ENCODE results near the gene NRXN3. TPM values are rescaled to one million over a fixed set of nuclear protein-coding genes. Genes with fewer than 3 reads are reported as not detected.

The NRXN3 gene
- total RNA-seq, 5 donors from 2014 or later (not counting 1 experiment from before 2014, with no cell fraction given) = not detected

DNA sequence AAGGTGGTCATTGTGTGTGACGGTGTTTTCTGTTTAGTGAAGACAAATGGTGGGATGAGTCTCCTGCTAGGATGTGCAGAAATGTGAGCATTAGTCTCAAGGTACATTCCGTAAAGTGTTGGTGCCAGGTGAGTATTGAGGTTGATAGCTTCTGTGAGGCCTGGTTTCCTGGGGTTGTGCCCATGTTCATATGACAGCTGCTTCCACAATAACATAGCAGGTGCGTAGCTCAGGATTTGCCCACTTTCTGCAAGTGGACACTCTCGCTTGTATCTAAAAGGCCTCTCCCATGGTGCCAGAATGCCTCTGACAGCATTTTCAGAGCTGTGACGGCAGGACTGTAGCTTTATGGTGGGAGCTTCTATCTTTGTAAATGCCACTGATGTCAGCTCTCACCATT is 1209.1 kb downstream of the NRXN3 start:
- 90% methylated on average over 2 of the region's 5 CpGs for WGBS (ENCODE audit: insufficient coverage)
- ChIA-PET POLR2A (no interaction called here), CTCF (no interaction called here)
- DNase-seq = no peak
- no peak overlapping the region for H3K4me3 Mint-ChIP-seq
- no peak for ATAC-seq (replicated peaks in 1 of 4)
- no peaks in the 10 kb centered on the region for H3K27me3 ChIP-seq (replicated peaks in 1 of 2; ENCODE audit: control insufficient read depth in 2 of 2, extremely low read depth in 1 of 2, insufficient read depth in 2 of 2, low read length in 1 of 2)
- no peak overlapping the region for H3K27ac ChIP-seq (ENCODE audit: low read length)
- H3K9me3 ChIP-seq = no peaks in the 10 kb centered on the region
- H3K4me1 Mint-ChIP-seq = no peaks in the 10 kb centered on the region
- H3K4me3 ChIP-seq (ENCODE audit: control insufficient read depth in 1 of 2, extremely low read depth in 1 of 2, low read length in 1 of 2) = no peak overlapping the region
- H3K27ac Mint-ChIP-seq = no peak overlapping the region
- H3K36me3 ChIP-seq (ENCODE audit: control insufficient read depth in 2 of 2, extremely low read depth in 1 of 2, insufficient read depth in 1 of 2, low read length in 1 of 2) = no peaks in the 10 kb centered on the region
- peaks cover 6 to 8% (median 8%) of the 10 kb centered on the region in 3 donors for H3K9me3 Mint-ChIP-seq
- no peaks in the 10 kb centered on the region for H3K27me3 Mint-ChIP-seq
- H3K4me1 ChIP-seq (ENCODE audit: control insufficient read depth in 1 of 2, extremely low read depth in 1 of 2, insufficient read depth in 2 of 2, low read length in 2 of 2) = no peaks in the 10 kb centered on the region
- H3K36me3 Mint-ChIP-seq = no peaks in the 10 kb centered on the region

GRCh38 chr14:79383031-79383430 is 1212.9 kb downstream of the NRXN3 start:
- ChIA-PET CTCF (no interaction called here), POLR2A (no interaction called here)
- H3K36me3 ChIP-seq (ENCODE audit: control insufficient read depth in 2 of 2, extremely low read depth in 1 of 2, insufficient read depth in 1 of 2, low read length in 1 of 2) = no peaks in the 10 kb centered on the region
- H3K27ac ChIP-seq (ENCODE audit: low read length) = no peak overlapping the region
- no peaks in the 10 kb centered on the region for H3K36me3 Mint-ChIP-seq
- H3K9me3 Mint-ChIP-seq = peaks cover under 1 to 10% (median 2%) of the 10 kb centered on the region in 3 donors
- H3K4me3 Mint-ChIP-seq = no peak overlapping the region
- ATAC-seq (replicated peaks in 1 of 4) (no peak), DNase-seq (no peak)
- H3K27ac Mint-ChIP-seq = no peak overlapping the region
- H3K27me3 ChIP-seq (replicated peaks in 1 of 2; ENCODE audit: control insufficient read depth in 2 of 2, extremely low read depth in 1 of 2, insufficient read depth in 2 of 2, low read length in 1 of 2) = no peaks in the 10 kb centered on the region
- no peaks in the 10 kb centered on the region for H3K4me1 ChIP-seq (ENCODE audit: control insufficient read depth in 1 of 2, extremely low read depth in 1 of 2, insufficient read depth in 2 of 2, low read length in 2 of 2)
- H3K9me3 ChIP-seq = no peaks in the 10 kb centered on the region
- H3K4me3 ChIP-seq (ENCODE audit: control insufficient read depth in 1 of 2, extremely low read depth in 1 of 2, low read length in 1 of 2) = no peak overlapping the region
- H3K4me1 Mint-ChIP-seq = no peaks in the 10 kb centered on the region
- no peaks in the 10 kb centered on the region for H3K27me3 Mint-ChIP-seq

DNA sequence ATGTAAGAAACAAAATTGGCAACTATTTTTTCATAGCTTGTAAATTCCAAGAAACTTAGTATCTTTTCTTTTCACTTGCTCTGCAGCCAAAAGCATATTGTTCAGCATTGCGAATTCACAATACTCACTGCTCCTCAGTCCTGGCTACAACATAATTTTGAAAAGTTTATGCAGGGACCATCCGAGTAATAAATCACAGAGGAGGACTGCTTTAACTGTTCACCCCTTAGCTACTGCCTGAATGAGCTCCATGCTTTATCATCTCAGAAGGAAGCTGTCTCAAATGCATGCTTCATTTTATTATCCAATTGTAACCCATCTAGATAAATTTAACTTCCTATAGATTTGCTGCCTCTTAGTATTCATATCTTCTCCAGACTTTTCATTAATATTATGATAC is 1213.3 kb downstream of the NRXN3 start:
- no peaks in the 10 kb centered on the region for H3K27me3 Mint-ChIP-seq
- ChIA-PET POLR2A (no interaction called here), CTCF (no interaction called here)
- WGBS (ENCODE audit: insufficient coverage) = 87% methylated on average over 2 of the region's 2 CpGs
- peaks cover 2 to 12% (median 4%) of the 10 kb centered on the region in 3 donors for H3K9me3 Mint-ChIP-seq
- no peaks in the 10 kb centered on the region for H3K27me3 ChIP-seq (replicated peaks in 1 of 2; ENCODE audit: control insufficient read depth in 2 of 2, extremely low read depth in 1 of 2, insufficient read depth in 2 of 2, low read length in 1 of 2)
- H3K4me3 ChIP-seq (ENCODE audit: control insufficient read depth in 1 of 2, extremely low read depth in 1 of 2, low read length in 1 of 2) = no peak overlapping the region
- H3K4me1 ChIP-seq (ENCODE audit: control insufficient read depth in 1 of 2, extremely low read depth in 1 of 2, insufficient read depth in 2 of 2, low read length in 2 of 2) = no peaks in the 10 kb centered on the region
- DNase-seq (no peak), ATAC-seq (replicated peaks in 1 of 4) (no peak)
- no peak overlapping the region for H3K27ac Mint-ChIP-seq
- H3K4me1 Mint-ChIP-seq = no peaks in the 10 kb centered on the region
- H3K4me3 Mint-ChIP-seq = no peak overlapping the region
- H3K36me3 Mint-ChIP-seq = no peaks in the 10 kb centered on the region
- no peaks in the 10 kb centered on the region for H3K9me3 ChIP-seq
- no peaks in the 10 kb centered on the region for H3K36me3 ChIP-seq (ENCODE audit: control insufficient read depth in 2 of 2, extremely low read depth in 1 of 2, insufficient read depth in 1 of 2, low read length in 1 of 2)
- no peak overlapping the region for H3K27ac ChIP-seq (ENCODE audit: low read length)

DNA sequence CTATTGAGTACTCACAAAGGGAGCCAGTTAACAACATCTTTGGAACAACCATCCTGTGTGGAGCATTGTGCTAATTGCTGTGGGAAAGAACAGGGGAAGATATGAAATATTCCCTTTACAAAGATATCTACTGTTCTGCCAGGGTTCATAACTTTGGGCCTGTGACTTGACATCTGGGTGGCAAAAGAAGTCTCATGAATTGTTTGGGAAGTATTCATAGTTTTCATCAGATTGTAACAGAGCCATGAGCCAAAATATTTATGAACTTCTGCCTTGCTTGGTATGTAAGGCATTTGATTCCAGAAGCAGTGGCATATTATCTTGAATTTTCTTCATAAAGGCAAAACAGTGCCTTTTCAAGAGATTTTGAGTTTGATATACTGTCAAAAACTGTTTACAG is 1224.9 kb downstream of the NRXN3 start:
- no peaks in the 10 kb centered on the region for H3K27me3 ChIP-seq (replicated peaks in 1 of 2; ENCODE audit: control insufficient read depth in 2 of 2, extremely low read depth in 1 of 2, insufficient read depth in 2 of 2, low read length in 1 of 2)
- POLR2A ChIA-PET = no interaction called here
- H3K9me3 Mint-ChIP-seq = peaks cover 0 to 8% (median 4%) of the 10 kb centered on the region in 3 donors
- H3K27ac ChIP-seq (ENCODE audit: low read length) = no peak overlapping the region
- H3K27ac Mint-ChIP-seq = no peak overlapping the region
- H3K4me1 ChIP-seq (ENCODE audit: control insufficient read depth in 1 of 2, extremely low read depth in 1 of 2, insufficient read depth in 2 of 2, low read length in 2 of 2) = no peaks in the 10 kb centered on the region
- H3K4me3 ChIP-seq (ENCODE audit: control insufficient read depth in 1 of 2, extremely low read depth in 1 of 2, low read length in 1 of 2) = no peak overlapping the region
- no peak for DNase-seq
- CTCF ChIA-PET = no interaction called here
- no peaks in the 10 kb centered on the region for H3K27me3 Mint-ChIP-seq
- no peak overlapping the region for H3K4me3 Mint-ChIP-seq
- H3K36me3 Mint-ChIP-seq = no peaks in the 10 kb centered on the region
- H3K36me3 ChIP-seq (ENCODE audit: control insufficient read depth in 2 of 2, extremely low read depth in 1 of 2, insufficient read depth in 1 of 2, low read length in 1 of 2) = no peaks in the 10 kb centered on the region
- no peaks in the 10 kb centered on the region for H3K4me1 Mint-ChIP-seq
- ATAC-seq (replicated peaks in 1 of 4) = no peak
- no peaks in the 10 kb centered on the region for H3K9me3 ChIP-seq

- Mint-ChIP-seq H3K9me3 (peaks cover 0 to 2% (median 0%) of the 10 kb centered on the region in 3 donors), H3K4me1 (no peaks in the 10 kb centered on the region), H3K27ac (no peak overlapping the region), H3K4me3 (no peak overlapping the region), H3K27me3 (no peaks in the 10 kb centered on the region), H3K36me3 (no peaks in the 10 kb centered on the region)
- ATAC-seq (replicated peaks in 1 of 4) = no peak
- H3K4me1 ChIP-seq (ENCODE audit: control insufficient read depth in 1 of 2, extremely low read depth in 1 of 2, insufficient read depth in 2 of 2, low read length in 2 of 2) = no peaks in the 10 kb centered on the region
- H3K4me3 ChIP-seq (ENCODE audit: control insufficient read depth in 1 of 2, extremely low read depth in 1 of 2, low read length in 1 of 2) = no peak overlapping the region
- 40% methylated on average over 1 of the region's 6 CpGs for WGBS (ENCODE audit: insufficient coverage)
- H3K9me3 ChIP-seq = no peaks in the 10 kb centered on the region
- no peaks in the 10 kb centered on the region for H3K36me3 ChIP-seq (ENCODE audit: control insufficient read depth in 2 of 2, extremely low read depth in 1 of 2, insufficient read depth in 1 of 2, low read length in 1 of 2)
- DNase-seq = no peak
- no peaks in the 10 kb centered on the region for H3K27me3 ChIP-seq (replicated peaks in 1 of 2; ENCODE audit: control insufficient read depth in 2 of 2, extremely low read depth in 1 of 2, insufficient read depth in 2 of 2, low read length in 1 of 2)
- ChIA-PET CTCF (no interaction called here), POLR2A (no interaction called here)
- no peak overlapping the region for H3K27ac ChIP-seq (ENCODE audit: low read length)
Observed at GRCh38 chr14:79404874-79405511, 1234.8 kb downstream of the NRXN3 start.

- no peaks in the 10 kb centered on the region for H3K36me3 ChIP-seq (ENCODE audit: control insufficient read depth in 2 of 2, extremely low read depth in 1 of 2, insufficient read depth in 1 of 2, low read length in 1 of 2)
- no peak overlapping the region for H3K27ac ChIP-seq (ENCODE audit: low read length)
- Mint-ChIP-seq H3K27me3 (no peaks in the 10 kb centered on the region), H3K4me1 (no peaks in the 10 kb centered on the region), H3K36me3 (no peaks in the 10 kb centered on the region), H3K27ac (no peak overlapping the region), H3K4me3 (no peak overlapping the region), H3K9me3 (peaks cover 0 to 3% (median 0%) of the 10 kb centered on the region in 3 donors)
- ChIA-PET POLR2A (no interaction called here), CTCF (no interaction called here)
- H3K4me3 ChIP-seq (ENCODE audit: control insufficient read depth in 1 of 2, extremely low read depth in 1 of 2, low read length in 1 of 2) = no peak overlapping the region
- no peak for ATAC-seq (replicated peaks in 1 of 4)
- DNase-seq = no peak
- H3K9me3 ChIP-seq = no peaks in the 10 kb centered on the region
- no CpG with 5 or more reads among the region's 2 CpGs for WGBS (ENCODE audit: insufficient coverage)
- H3K4me1 ChIP-seq (ENCODE audit: control insufficient read depth in 1 of 2, extremely low read depth in 1 of 2, insufficient read depth in 2 of 2, low read length in 2 of 2) = no peaks in the 10 kb centered on the region
- H3K27me3 ChIP-seq (replicated peaks in 1 of 2; ENCODE audit: control insufficient read depth in 2 of 2, extremely low read depth in 1 of 2, insufficient read depth in 2 of 2, low read length in 1 of 2) = no peaks in the 10 kb centered on the region
Observed at GRCh38 chr14:79405512-79405910, 1235.3 kb downstream of the NRXN3 start.

GRCh38 chr14:79407572-79407971 is 1237.4 kb downstream of the NRXN3 start:
- POLR2A ChIA-PET = no interaction called here
- Histone ChIP-seq H3K27me3 (replicated peaks in 1 of 2; ENCODE audit: control insufficient read depth in 2 of 2, extremely low read depth in 1 of 2, insufficient read depth in 2 of 2, low read length in 1 of 2) (no peaks in the 10 kb centered on the region), H3K4me1 (ENCODE audit: control insufficient read depth in 1 of 2, extremely low read depth in 1 of 2, insufficient read depth in 2 of 2, low read length in 2 of 2) (no peaks in the 10 kb centered on the region), H3K4me3 (ENCODE audit: control insufficient read depth in 1 of 2, extremely low read depth in 1 of 2, low read length in 1 of 2) (no peak overlapping the region), H3K27ac (ENCODE audit: low read length) (no peak overlapping the region), H3K9me3 (no peaks in the 10 kb centered on the region), H3K36me3 (ENCODE audit: control insufficient read depth in 2 of 2, extremely low read depth in 1 of 2, insufficient read depth in 1 of 2, low read length in 1 of 2) (no peaks in the 10 kb centered on the region)
- ATAC-seq (replicated peaks in 1 of 4) = no peak
- peaks cover 0 to 3% (median 0%) of the 10 kb centered on the region in 3 donors for H3K9me3 Mint-ChIP-seq
- no peaks in the 10 kb centered on the region for H3K4me1 Mint-ChIP-seq
- H3K4me3 Mint-ChIP-seq = no peak overlapping the region
- H3K27me3 Mint-ChIP-seq = no peaks in the 10 kb centered on the region
- H3K36me3 Mint-ChIP-seq = no peaks in the 10 kb centered on the region
- CTCF ChIA-PET = interaction anchor here in 1 of 2 donors (0.5 kb wide), 1 partner anchor 1355 kb away, joined by 4 read pairs; no protein-coding TSS in a partner anchor
- H3K27ac Mint-ChIP-seq = no peak overlapping the region
- DNase-seq = no peak
- WGBS (ENCODE audit: insufficient coverage) = no CpG with 5 or more reads among the region's 2 CpGs
